Liver (tissue), 9 donors: Measurements from ENCODE around the gene PRR16. TPM values are rescaled to one million over a fixed set of nuclear protein-coding genes. Genes with fewer than 3 reads are reported as not detected.

ENCODE experiments used
- DNase-seq: peaks from one replicate; pipeline ENCODE4 v3.0.0-alpha.2; 2017; ENCODE audit warnings: low spot score
- H3K27ac ChIP-seq, 2 donors: one replicate each; pipeline ENCODE4 v1.7.0; 2013; ENCODE audit warnings: inconsistent platforms in 2 of 2, low read length in 2 of 2, control low read depth in 1 of 2, low read depth in 1 of 2, mild to moderate bottlenecking in 1 of 2
- H3K27me3 ChIP-seq, 4 donors: one replicate each; pipeline versions ENCODE4 v1.6.1 to v1.7.0; 2013; ENCODE audit warnings: low read length in 3 of 4, inconsistent platforms in 1 of 4, mild to moderate bottlenecking in 1 of 4, moderate library complexity in 1 of 4; ENCODE audit not compliant: control insufficient read depth in 4 of 4, insufficient read depth in 4 of 4
- H3K36me3 ChIP-seq, 4 donors: one replicate each; pipeline versions ENCODE4 v1.6.1 to v1.7.0; 2013; ENCODE audit warnings: low read length in 3 of 4, mild to moderate bottlenecking in 3 of 4, low read depth in 1 of 4, moderate library complexity in 1 of 4; ENCODE audit not compliant: control insufficient read depth in 4 of 4, insufficient read depth in 3 of 4
- H3K4me1 ChIP-seq, 4 donors: one replicate each; pipeline versions ENCODE4 v1.6.1 to v1.7.0; 2013; ENCODE audit warnings: low read length in 3 of 4, mild to moderate bottlenecking in 3 of 4, moderate library complexity in 1 of 4; ENCODE audit not compliant: control insufficient read depth in 4 of 4, insufficient read depth in 4 of 4
- H3K4me3 ChIP-seq, 3 donors: one replicate each; pipeline versions ENCODE4 v1.6.1 to v1.7.0; 2013; ENCODE audit warnings: low read length in 3 of 3, control low read depth in 1 of 3, low read depth in 1 of 3, mild to moderate bottlenecking in 1 of 3
- H3K9ac ChIP-seq, 2 donors: one replicate each; pipeline ENCODE4 v1.7.0; 2013; ENCODE audit warnings: low read length in 2 of 2, mild to moderate bottlenecking in 2 of 2, moderate library complexity in 2 of 2, control low read depth in 1 of 2, low read depth in 1 of 2
- H3K9me3 ChIP-seq, 4 donors: one replicate each; pipeline versions ENCODE4 v1.6.1 to v1.7.0; 2013; ENCODE audit warnings: low read length in 3 of 4; ENCODE audit not compliant: control insufficient read depth in 4 of 4
- ATF3 ChIP-seq: IDR thresholded peaks from 2 replicates; pipeline ENCODE4 v1.6.1; 2016; ENCODE audit warnings: antibody characterized with exemption
- CTCF ChIP-seq: fragments of 150-350 bp; IDR thresholded peaks from 2 replicates; pipeline ENCODE4 v1.5.1; 2017; ENCODE audit warnings: improper control_type of control experiment, low read depth, low read length; ENCODE audit not compliant: missing input control
- EGR1 ChIP-seq, 2 donors: IDR thresholded peaks; 2 replicates each; pipeline ENCODE4 v1.6.1; 2016 to 2018; ENCODE audit warnings: antibody characterized with exemption in 2 of 2, low read depth in 2 of 2
- FOXA1 ChIP-seq: IDR thresholded peaks from 2 replicates; pipeline ENCODE4 v1.6.1; 2016; ENCODE audit warnings: antibody characterized with exemption
- FOXA2 ChIP-seq: IDR thresholded peaks from 2 replicates; pipeline ENCODE4 v1.6.1; 2016; ENCODE audit warnings: antibody characterized with exemption
- GABPA ChIP-seq, 2 donors: IDR thresholded peaks in 1 of 2; conservative IDR thresholded peaks in 1 of 2; 2 replicates each; pipeline ENCODE4 v1.6.1; 2016; ENCODE audit warnings: antibody characterized with exemption in 2 of 2, mild to moderate bottlenecking in 1 of 2, moderate library complexity in 1 of 2
- HNF4A ChIP-seq, 2 donors: conservative IDR thresholded peaks; 2 replicates each; pipeline ENCODE4 v1.6.1; 2016; ENCODE audit warnings: antibody characterized with exemption in 2 of 2, mild to moderate bottlenecking in 2 of 2
- JUND ChIP-seq, 2 donors: IDR thresholded peaks; 2 replicates each; pipeline ENCODE4 v1.6.1; 2016; ENCODE audit warnings: antibody characterized with exemption in 2 of 2
- NR2F2 ChIP-seq: IDR thresholded peaks from 2 replicates; pipeline ENCODE4 v1.6.1; 2016; ENCODE audit warnings: antibody characterized with exemption
- RAD21 ChIP-seq, 2 donors: IDR thresholded peaks; 2 replicates each; pipeline ENCODE4 v1.6.1; 2016; ENCODE audit warnings: antibody characterized with exemption in 2 of 2, mild to moderate bottlenecking in 2 of 2
- REST ChIP-seq: IDR thresholded peaks from 2 replicates; pipeline ENCODE4 v1.6.1; 2016; ENCODE audit warnings: antibody characterized with exemption, mild to moderate bottlenecking
- RXRA ChIP-seq, 2 donors: IDR thresholded peaks; 2 replicates each; pipeline ENCODE4 v1.6.1; 2017 to 2018; ENCODE audit warnings: antibody characterized with exemption in 2 of 2, mild to moderate bottlenecking in 1 of 2
- SP1 ChIP-seq: IDR thresholded peaks from 2 replicates; pipeline ENCODE4 v1.6.1; 2018; ENCODE audit warnings: antibody characterized with exemption, mild to moderate bottlenecking
- TAF1 ChIP-seq: conservative IDR thresholded peaks from 2 replicates; pipeline ENCODE4 v1.6.1; 2016; ENCODE audit warnings: antibody characterized with exemption, mild to moderate bottlenecking
- YY1 ChIP-seq: IDR thresholded peaks from 2 replicates; pipeline ENCODE4 v1.6.1; 2016; ENCODE audit warnings: antibody characterized with exemption, mild to moderate bottlenecking
- WGBS: extraction: QIAGEN DNeasy Blood & Tissue Kit; methylation state at CpG from one replicate; pipeline ENCODE4 v1.1.7; 2013; 5-methylcytosine and 5-hydroxymethylcytosine counted together
- polyA plus RNA-seq, 2 donors: library from polyadenylated mRNA; stranded (reverse) in 1 of 2; unstranded in 1 of 2; fragments of 200-250 nt in 1 of 2; fragments of >200 nt in 1 of 2; fragmentation: Nextera tagmentation in 1 of 2; extraction: Ambion mirVana in 1 of 2; gene quantifications; one replicate each; pipeline versions ENCODE4 v1.2.1 to v1.2.3, GENCODE V29; 2013 to 2015
- total RNA-seq, 2 donors: library from RNA; depleted of rRNA; stranded (reverse); fragments of >200 nt; gene quantifications; one replicate each; pipeline ENCODE4 v1.2.3, GENCODE V29; 2014
- TF ChIP-seq, protein P1 (sequence below): IDR thresholded peaks from 2 replicates; pipeline ENCODE4 v1.6.1; 2016; ENCODE audit warnings: antibody characterized with exemption
- TF ChIP-seq, protein P2 (sequence below): IDR thresholded peaks from 2 replicates; pipeline ENCODE4 v1.6.1; 2016; ENCODE audit warnings: antibody characterized with exemption
- donor health status: healthy.
- donor health status: healthy.
- donor health status: healthy.
- donor health status: healthy.
- donor health status: healthy.

PRR16 gene
- total and polyA plus RNA-seq, 4 donors, result 0.14 to 0.42 (median 0.21) TPM

- no peak for TF ChIP-seq NR2F2
- no peak for TF ChIP-seq REST
- TF ChIP-seq EGR1 (IDR thresholded peaks at IDR 0.05; ENCODE audit: low read depth in 2 of 2), result no peak
- TF ChIP-seq FOXA1, result no peak
- TF ChIP-seq RAD21 (IDR thresholded peaks at IDR 0.05), result no peak
- no peak for TF ChIP-seq SP1
- TF ChIP-seq TAF1, result no peak
- TF ChIP-seq, protein P1, sequence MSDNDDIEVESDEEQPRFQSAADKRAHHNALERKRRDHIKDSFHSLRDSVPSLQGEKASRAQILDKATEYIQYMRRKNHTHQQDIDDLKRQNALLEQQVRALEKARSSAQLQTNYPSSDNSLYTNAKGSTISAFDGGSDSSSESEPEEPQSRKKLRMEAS, result no peak
- no peak for TF ChIP-seq ATF3
- no peaks in the 10 kb centered on the region for H3K27me3 ChIP-seq
- DNase-seq, result no peak
- no peaks in the 10 kb centered on the region for H3K9me3 ChIP-seq
- no peaks in the 10 kb centered on the region for H3K4me1 ChIP-seq
- H3K9ac ChIP-seq, result no peak overlapping the region
- WGBS, result 40% methylated on average over 5 of the region's 5 CpGs
- no peaks in the 10 kb centered on the region for H3K36me3 ChIP-seq
- no peak overlapping the region for H3K4me3 ChIP-seq
- H3K27ac ChIP-seq, result no peak overlapping the region
Measured at GRCh38 chr5:120532835-120533234, 68.7 kb downstream of the PRR16 start.

DNA sequence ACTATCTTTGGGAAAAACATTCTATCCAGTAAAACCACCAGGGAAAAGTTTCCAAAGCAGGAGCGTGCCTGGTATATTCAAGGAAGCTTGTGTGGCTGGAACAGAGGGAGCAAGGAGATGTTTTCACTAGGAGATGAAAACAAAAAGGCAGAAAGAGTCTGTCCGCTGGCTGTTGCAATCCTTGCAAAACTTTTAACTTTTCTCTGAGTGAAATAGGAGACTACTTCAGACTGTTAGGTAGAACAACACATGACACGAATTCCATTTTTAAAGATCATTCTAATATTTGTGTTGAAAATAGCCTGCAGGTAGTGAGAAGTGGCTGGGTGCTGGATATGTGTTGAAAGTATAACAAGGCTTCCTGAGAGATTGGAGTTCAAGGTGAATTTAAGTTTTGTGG lies 69.5 kb downstream of the PRR16 start:
- Histone ChIP-seq H3K27ac (no peak overlapping the region), H3K36me3 (no peaks in the 10 kb centered on the region), H3K4me1 (no peaks in the 10 kb centered on the region), H3K9ac (no peak overlapping the region), H3K9me3 (no peaks in the 10 kb centered on the region), H3K27me3 (no peaks in the 10 kb centered on the region), H3K4me3 (no peak overlapping the region)
- TF ChIP-seq CTCF, result no peak
- TF ChIP-seq NR2F2, result no peak
- no peak for TF ChIP-seq REST
- no peak for TF ChIP-seq GABPA (IDR thresholded peaks at IDR 0.05 in 1 of 2, conservative IDR thresholded peaks at IDR 0.05 in 1 of 2)
- TF ChIP-seq HNF4A (conservative IDR thresholded peaks at IDR 0.05), result no peak
- TF ChIP-seq EGR1 (IDR thresholded peaks at IDR 0.05; ENCODE audit: low read depth in 2 of 2), result no peak
- TF ChIP-seq, protein P1, result no peak
- no peak for TF ChIP-seq RAD21 (IDR thresholded peaks at IDR 0.05)
- TF ChIP-seq FOXA2, result no peak
- TF ChIP-seq FOXA1, result no peak
- no peak for TF ChIP-seq JUND (IDR thresholded peaks at IDR 0.05)
- no peak for TF ChIP-seq RXRA (IDR thresholded peaks at IDR 0.05)
- TF ChIP-seq, protein P2, sequence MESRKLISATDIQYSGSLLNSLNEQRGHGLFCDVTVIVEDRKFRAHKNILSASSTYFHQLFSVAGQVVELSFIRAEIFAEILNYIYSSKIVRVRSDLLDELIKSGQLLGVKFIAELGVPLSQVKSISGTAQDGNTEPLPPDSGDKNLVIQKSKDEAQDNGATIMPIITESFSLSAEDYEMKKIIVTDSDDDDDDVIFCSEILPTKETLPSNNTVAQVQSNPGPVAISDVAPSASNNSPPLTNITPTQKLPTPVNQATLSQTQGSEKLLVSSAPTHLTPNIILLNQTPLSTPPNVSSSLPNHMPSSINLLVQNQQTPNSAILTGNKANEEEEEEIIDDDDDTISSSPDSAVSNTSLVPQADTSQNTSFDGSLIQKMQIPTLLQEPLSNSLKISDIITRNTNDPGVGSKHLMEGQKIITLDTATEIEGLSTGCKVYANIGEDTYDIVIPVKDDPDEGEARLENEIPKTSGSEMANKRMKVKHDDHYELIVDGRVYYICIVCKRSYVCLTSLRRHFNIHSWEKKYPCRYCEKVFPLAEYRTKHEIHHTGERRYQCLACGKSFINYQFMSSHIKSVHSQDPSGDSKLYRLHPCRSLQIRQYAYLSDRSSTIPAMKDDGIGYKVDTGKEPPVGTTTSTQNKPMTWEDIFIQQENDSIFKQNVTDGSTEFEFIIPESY, result no peak
- TF ChIP-seq YY1, result no peak
- TF ChIP-seq SP1, result no peak
- 63% methylated on average over 3 of the region's 3 CpGs for WGBS
- no peak for DNase-seq
